HPDE6-E6E7 (cell line): ENCODE results near the gene CHURC1.

Experiments
- DNase-seq: peaks from one replicate; pipeline ENCODE4 v3.0.0; 2011; ENCODE audit warnings: missing footprints; ENCODE audit errors: extremely low spot score

The CHURC1 gene

DNA sequence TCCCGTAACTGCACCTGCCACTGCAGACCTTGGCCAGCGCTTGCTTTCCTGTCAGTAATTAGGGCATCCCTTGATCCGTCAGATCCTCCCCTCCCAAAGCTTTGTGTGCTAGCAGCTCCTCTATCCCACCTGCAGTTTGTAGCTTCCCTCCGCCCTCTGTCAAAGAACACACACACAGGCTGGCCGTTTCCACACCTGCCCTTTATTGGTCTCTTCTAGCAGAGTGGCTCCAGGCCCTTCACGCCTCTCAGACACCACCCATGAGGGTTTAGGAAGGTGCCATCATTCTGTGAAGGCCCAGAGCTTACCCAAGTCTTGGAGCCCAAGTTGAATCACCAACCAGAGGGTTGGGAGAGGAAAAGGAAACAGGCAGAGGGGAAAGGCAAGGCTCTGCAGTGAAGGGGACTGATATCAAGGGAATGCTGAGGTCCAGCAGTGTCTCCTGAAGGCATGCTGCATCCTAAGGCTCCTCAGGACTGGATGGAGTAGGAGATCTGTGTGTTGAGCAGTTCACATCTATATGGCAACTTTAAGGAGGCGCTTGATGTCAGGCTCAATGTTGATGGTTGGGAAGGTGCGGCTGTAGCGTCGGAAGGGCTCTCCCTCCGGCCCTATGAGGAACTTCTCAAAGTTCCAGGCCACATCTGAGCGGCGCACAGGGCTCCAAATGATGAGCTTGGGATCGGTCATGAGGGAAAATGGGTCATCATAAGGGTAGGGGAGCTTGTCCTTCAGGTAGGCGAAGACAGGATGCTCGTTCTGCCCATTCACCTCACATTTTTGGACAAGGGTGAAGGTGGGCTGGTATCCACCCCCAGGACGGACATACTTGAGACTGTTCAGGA, 24.9 kb downstream of the CHURC1 start:
- DNase-seq, result no peak

DNA sequence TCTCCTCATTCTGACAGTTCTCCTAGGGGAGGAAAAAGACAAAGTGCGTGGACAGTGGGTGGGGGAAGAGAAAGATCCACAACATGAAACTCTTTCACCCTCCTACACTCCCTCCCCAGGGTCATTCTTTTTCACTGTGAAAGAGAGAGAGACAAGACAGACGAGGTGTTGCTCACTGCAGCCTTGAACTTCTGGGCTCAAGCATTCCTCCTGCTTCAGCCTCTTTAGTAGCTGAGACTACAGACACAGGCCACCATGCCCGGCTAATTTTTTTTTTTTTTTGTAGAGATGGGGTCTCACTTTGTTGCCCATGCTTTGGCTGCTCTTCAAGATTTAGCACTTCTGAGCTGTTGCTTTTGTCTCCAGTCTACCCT, 25.5 kb downstream of the CHURC1 start:
- DNase-seq, result no peak

DNA sequence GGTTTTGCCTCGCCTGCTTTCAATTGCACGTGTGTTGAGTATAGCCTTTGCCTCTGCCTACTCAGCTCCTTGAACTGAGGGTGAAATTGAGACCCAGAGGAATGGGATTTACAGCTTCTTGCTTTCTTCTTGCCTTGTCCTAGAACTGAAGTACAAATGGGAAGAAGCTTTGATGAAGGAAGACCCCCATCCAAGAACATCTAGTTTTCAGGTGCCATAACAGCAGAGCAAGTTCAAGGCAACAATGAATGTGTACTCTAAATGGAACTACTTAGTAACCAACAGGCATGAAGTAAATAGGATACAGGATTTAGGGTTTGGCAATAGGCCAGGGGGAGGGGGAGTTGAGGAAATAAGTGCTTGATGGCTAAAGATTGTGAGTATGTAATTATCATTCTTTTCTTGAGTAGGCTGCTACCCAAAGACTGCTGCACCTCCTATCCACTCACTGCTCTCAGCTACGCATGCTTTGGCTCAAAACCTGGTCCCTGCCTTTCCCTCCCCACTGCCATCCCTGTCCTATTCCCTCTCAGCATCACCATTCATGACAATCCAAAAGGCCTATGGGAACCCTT, 26.2 kb downstream of the CHURC1 start:
- no peak for DNase-seq

DNA sequence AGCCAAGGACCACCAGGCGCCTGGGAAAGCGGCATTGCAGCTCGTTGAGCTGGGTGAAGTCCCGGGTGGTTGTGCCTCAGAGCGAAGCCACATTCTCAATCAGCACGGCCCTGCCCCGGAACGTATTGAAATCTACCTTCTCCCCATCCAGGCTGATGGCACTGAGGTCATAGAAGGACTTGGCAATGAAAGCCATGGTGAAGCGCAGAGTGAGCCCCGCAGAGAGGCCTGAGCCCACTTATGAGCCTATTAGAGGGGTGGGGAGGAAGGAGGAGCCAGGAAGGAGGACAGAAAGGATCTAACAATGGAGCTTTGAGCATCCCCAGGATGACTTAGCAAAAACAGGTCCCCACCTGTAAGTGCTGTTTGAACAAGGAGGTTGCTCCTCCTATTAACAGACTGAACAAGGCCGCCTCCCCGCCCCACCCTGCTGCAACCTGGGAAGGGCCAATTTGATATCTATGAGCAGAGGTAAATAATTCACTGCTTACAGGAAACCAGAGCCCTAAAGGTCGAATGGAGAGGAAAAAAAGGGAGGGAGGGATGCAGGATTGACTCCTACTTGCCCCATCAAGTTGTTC, 28.4 kb downstream of the CHURC1 start, which contains the start of gene GPX2:
TSS of gene GPX2 (minus strand) at position 215 of the 581 bp plus-strand sequence. CDS start at position 196, 19 bp downstream.
- DNase-seq, result peak; percentile 74

DNA sequence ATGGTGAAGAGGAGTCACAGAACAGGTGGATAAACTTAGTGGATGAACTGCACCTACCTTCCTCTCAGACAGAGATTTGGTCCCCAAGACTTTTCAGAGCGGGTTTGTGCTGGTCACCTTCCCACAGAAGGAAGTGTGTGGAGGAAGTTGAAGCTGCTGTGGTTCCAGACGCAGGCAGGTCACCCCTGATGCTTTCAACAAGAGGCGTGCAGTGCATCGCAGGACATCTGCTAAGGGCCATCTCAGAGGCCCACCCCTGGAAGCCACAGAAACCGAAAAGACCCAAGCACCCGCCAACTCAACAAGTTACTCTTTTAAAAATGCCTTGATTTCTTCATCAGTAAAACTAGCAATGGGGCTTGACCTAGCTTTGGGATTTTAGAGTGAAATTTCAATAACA, 29.3 kb downstream of the CHURC1 start:
- DNase-seq, result no peak

DNA sequence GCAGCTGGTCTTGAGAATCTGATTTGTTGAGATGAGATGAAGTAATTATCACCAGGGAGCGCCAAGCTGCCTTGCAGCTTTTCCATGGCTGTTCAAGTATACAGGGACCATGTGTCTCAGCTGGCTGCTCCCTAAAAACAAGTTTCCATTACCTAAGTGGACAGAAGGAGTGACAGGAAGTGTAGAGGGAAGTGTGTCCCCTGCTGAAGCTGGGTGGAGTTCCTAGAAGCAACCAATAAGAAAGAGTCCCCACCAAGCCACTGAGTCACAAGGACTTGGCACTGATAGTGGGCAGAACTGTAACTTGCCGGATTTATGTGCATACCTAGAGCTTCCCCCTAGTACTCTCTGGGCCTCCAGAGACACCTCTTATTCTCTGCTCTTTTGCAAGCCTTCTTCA, 29.8 kb downstream of the CHURC1 start:
- no peak for DNase-seq

DNA sequence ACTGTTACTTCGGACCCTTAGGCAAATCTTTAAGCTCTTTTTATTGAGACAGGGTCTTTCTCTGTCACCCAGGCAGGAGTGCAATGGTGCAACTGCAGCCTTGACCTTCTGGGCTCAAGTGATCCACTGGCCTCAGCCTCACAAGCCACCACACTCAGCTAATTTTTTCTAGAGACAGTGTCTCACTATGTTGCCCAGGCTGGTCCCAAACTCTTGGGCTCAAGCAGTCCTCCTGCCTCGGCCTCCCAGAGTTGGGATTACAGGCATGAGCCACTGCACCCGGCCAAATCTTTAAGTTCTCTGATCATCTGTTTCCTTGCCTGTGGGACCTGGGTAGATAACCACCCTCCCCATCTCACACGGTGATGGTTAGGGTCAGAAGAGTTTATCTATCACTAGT, 30.6 kb downstream of the CHURC1 start:
- DNase-seq, result no peak

DNA sequence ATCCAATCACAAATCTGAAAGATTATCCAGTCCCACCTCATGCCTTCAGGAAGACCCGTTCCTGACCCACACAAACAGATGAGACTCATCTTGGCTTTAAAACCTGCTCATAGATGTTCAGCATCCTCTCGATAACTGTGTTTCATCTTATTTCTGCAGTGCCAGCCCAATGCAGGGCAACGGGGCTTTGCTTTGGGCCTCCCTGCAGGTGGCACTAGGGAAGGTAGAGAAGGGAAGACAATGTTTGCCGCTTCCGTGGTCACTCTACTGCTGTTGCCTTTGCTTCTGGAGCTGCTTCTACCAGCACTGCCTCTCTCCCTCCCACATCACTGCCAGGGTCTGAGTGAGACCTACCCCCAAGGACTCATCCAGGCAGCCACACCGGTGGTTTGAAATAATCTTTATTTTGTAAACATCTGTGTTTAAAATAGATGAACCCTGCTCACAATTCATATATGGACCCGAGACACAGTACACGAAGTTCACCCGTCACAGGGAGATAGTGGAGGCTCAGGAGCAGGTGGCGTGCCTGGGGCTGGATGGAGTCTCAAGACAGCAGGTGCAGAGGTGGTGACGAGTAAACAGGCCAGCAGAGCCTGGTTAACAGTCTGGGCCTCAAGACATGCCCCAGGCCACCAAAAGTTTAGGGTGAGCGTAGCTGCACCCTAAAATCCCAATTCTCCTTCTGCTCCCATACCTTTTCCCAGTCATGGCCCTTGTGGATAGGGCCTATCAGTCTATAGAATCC, 31.4 kb downstream of the CHURC1 start:
- no peak for DNase-seq

DNA sequence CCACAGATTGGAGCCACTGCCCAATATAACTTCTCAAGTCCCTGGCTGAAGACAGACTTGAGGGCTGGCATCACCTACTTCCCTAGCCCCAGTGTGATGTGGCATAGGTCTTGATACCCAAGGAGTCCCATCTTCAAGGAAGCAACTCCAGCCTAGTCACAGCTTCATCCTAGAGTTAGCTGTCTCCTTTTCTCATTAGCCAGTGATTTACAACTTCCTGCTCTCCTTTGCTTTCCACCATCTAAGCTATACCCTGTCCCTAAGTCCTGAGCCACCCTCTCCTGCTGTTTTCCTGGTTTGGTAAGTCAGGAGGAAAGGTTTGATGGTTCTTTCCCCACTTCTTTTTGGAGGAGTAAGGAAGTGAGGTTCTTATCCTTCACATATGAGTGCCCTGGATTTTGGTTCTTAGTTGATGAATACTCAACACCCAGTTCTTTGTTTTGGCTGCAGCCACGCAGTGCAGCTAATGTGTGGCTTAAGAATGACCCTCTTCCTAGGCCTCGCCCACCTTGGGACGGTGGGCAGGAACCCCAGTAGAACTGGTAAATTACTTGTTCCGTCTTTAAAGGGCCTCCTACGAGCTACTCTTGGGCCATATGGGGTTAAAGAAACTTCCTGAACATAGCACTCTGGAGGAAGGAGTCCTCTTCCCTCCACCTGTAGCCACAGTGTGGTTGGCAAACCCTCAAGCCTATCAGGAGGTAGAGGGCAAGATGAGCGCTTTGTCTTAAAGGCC, 32.2 kb downstream of the CHURC1 start:
- no peak for DNase-seq

DNA sequence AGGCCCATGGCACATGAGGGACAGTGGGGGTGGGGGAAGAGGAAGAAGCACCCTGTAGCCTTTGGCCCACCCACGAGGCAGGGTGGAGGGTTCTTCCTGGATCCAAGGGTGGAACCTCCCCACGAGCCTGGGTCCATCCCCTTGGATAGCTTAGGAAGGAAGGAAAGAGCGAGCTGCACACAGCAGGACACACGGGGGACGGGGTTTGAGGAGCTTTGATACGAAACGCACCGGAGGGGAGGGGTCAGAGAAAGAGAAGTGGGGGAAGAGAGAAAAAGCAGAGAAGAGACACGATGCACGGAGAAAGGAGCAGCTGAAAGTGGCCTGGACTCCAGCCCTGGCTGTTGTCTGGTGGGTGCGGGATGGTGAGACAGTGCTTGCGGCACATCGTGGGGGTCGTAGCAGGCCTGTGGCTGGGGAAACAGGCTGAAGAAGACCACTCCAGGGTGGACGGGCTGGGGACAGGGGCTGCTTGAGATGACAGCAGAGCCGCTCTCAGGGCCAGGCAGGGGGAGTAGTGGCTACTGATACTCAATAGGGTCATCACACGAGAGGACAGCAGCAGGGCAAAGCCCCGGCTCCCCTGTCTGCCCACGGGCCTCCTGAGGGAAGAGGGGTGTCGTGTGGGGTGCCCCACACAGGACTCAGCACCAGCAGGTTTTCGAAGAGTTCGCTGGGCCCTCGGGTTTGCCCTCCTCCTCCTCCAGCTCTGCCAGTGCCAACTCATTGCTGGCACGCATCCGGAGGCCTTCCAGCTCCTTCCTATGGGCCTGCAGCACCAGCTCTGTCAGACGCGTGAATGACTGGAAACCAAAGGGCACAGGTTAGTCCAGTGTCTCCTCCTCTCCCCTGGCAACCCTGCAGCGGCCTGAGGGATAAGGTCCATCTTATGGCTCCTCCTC, 33.7 kb downstream of the CHURC1 start:
- no peak for DNase-seq

DNA sequence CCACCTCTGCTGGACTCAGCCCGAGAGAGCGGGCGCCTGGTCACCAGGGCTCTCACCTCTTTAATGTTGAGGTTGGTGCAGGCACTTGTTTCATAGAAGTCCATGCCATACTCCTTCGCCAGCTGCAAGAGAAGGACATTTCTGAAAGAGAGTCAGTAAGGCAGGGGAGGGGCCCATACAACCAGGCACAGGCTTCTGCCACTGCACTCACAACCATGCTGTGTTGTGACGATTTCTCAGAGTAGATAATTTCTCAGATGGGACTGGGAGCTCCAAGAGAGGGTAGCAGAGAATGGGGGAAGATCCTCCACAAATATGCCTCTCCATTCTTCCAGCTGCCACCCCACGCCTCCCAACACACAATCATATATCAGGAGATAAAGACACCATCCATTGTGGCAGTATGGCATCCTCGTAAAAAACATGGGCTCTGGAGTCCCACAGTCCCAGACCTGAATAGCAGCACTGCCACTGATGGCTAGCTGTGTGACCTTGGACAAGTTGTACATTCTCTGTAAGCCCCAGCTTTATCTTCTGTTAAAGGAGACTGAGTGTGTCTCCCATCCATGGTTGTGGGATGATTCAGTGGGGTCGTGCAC, 34.5 kb downstream of the CHURC1 start:
- DNase-seq, result no peak

DNA sequence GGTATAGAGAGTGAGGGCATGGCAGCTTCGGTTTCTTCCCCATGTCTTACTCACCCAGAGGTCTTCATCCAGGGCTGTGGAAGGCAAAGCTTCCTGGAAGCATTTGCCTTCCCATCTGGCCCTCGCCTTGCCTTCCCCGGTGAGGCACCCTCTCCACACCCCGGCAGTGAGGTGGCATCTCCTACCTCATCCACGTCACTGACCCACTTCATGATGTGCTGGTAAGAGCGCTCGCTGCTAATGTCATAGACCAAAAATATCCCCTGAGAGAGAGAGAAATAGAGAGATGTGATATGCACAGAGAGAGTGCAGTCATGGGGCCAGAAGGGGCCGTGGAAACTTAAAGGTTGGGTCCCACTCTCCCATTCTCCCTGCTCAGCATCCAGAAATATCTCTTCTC, 36.6 kb downstream of the CHURC1 start:
- DNase-seq, result no peak

DNA sequence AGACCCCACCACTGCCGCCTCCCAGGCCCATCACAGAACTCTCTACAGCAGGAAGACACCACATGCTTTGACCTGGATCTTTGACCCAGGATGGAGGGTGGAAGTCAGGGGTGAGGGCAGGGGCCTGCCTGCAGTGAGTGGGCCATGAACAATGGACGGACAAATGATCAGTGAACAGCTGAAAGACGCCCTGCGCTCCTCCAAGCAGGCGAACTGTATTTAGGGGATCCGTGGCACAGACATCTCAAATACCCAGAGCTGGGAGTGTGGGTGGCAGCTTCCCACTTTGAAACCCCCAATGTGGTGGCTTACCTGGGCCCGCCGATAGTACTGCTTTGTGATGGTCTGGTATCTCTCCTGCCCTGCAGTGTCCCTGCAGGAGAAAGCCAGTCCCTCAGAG, 37.0 kb downstream of the CHURC1 start:
- DNase-seq, result no peak

DNA sequence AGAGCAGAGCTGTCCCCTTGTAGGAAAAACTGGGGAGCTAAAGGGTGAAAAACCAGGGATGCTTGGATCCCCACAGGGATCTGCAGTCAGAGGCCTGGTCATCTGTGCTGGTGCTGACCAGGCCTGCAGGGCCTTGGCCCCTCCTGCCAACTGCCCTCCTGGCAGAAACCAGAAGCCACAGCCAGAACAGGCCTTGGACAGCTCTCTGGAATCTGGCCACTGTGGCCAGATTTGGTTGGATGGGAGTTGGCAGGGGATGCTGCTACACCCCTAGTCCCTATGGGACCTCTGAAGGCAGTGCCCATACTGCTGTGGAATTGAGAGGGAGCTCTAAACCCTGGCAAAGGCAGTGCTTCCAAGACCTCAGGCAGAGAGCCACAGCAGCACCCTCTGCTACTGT, 37.5 kb downstream of the CHURC1 start:
- DNase-seq, result no peak

DNA sequence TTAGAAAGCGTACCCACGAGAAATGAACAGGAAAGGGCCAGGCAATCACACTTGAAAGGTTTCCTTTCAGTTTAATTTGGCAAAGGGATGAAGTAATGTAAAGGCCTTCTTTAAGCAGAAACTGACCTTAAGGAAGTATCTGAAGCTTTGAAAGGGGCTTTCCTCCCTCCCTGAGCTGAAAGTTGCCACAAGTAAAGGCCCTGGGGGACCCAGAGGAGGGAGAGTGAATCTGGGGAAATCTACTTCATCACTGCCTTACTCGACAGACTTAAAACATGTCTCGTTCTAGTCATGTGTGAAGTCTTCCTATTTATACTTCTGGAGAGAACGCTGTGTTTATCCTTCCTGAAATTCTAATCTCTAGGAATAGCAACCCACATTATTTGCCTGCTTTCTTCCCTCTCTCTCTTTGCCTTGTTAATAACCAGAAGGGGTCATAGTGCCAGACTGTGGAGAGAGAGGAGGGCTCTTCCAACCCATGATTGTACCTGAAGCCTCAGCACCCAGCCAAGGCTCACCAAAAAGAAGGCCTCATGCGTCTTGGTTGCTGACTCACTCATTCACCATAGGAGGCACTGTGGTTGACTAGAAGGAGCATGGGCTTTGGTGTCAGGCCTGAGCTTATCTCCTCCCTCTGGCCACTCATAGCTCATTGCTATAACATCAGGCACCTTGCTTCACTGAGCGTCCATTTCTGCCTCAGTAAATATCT, 38.5 kb downstream of the CHURC1 start:
- DNase-seq, result no peak

DNA sequence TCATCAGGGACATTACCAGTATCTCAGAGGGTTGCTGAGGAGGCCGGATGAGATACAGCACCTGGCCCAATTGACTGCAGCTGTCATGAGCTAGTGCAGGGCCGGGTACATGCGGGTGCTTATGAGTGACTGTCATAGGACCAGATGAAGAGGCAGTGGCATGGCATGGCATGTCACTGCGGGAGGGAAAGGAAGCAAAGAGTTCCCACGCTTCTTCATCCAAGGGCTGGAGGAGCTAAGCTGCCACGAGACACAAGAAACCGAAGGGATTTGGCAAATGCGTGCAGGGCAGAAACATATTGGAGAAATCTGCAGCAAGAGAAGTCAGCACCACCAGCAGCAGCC, 39.0 kb downstream of the CHURC1 start:
- DNase-seq, result no peak

DNA sequence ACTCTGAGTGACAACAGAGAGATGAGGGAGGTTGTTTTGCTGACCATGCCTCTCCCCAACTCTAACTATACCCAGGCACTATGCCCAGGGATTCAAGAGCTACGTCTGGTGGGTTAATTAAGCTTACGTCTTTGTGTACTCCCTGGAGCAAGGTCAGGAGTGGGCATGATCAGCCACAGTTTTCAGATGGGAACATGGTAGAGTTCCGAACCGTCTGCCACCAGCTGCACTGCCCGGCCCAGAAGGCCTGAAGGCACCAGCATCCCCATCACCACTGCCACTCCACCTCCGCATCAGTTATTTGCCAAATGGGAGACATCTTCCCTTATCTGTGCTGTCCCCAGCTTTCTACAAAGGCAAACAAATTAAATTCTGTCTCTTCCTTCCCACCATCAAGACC, 39.4 kb downstream of the CHURC1 start:
- no peak for DNase-seq

DNA sequence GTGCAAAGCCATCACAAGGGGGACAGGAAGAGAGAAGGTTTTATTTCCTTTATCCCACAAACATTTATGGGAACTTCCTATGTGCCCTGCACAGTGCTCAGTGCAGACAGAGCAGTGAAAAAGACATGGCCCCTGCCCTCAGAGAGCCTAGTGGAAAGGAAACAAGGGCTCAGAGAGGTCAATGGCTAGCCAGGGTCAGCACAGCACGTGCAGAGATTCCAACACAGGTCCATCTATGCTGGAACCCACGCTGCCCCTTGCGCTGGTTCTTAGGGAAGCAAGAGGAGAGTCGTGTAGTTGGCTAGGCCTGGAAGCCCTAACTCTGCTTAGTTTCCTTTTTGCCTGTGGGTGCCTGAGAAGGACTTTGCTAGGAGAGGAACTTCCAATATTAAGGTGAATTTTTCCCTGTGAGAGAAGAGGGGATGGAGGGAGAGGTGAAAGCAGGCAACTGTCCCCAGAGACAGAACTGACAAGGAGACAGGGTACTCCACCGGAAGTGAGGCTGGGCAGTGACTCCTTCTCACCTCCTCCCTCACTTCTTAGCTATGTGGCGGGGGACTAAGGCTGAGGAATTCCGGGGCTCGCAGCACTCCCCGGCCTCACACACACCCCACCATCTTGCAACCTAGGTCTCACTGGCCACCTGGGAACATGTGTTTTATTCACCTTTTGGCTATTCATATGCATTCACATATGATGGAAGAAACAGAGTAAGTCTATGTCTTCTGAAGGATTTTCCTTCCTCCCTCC, 40.4 kb downstream of the CHURC1 start:
- no peak for DNase-seq

DNA sequence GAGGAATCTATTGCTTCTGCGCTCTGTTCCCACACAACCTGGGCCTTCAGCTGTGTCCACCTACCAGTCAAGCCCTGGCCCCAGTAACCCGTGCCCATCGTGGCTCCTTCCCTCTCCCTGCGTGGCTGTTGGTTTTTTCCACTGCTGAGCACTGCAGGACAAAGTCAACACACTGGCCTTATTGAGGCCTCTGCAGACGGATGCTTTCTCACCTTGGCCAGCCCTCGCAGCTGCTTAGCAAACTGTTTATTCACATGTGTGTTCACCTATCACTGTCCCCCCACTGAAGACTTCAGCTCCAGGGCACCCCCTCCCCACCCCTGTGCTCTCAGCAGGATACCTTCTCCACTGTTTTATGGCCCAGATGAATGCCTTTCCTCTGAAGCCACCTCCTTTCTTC, 41.0 kb downstream of the CHURC1 start:
- DNase-seq, result no peak
